HG03095 (cell line): ENCODE data around the gene SH2D5.

ENCODE experiments used
- ATAC-seq: cut with Tn5 transposase; IDR thresholded peaks from one replicate; pipeline ENCODE4 v1.9.1; 2021; ENCODE audit warnings: moderate library complexity; ENCODE audit not compliant: unreplicated experiment

SH2D5 gene

DNA sequence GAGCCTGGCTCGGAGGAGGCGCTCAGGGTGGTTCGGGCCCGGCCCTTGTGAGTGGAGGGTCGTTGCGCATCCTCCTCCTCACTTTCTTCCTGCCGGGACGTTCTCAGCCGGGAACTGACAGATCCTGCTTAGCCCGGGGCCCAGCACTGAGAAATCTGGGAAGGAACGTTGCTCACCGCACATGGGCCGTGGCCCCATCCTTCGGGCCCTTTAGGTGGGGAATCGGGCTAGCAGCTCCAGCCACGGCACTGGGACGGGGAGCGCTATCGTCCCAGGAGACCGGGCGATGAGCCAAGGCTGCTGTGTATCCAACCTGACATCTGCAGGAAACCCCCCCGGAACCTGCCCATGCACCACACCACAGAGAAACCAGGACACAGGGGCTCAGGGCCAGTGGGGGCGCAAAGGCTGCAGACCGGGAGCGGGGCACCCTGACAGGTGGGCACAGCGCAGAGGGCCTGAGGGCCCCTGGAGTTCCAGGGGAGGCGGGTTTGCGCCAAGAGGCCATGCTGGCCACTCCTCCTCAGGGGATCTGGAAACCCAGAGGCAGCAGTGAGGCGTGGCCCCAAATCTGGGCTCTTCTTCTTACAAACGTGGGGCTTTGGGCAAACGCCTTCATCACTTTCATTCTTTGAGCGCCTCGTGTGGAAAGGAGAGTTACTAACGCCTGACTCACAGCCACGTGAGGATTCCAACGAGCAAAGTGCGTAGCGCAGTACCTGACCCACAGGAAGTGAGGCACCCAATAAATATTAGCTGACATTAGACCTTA is at the start of gene SH2D5:
Gene SH2D5 (minus strand): TSS at position 116 of the 772 bp plus-strand sequence. CDS start 4,659 bp downstream, outside the sequence.
- no peak for ATAC-seq

DNA sequence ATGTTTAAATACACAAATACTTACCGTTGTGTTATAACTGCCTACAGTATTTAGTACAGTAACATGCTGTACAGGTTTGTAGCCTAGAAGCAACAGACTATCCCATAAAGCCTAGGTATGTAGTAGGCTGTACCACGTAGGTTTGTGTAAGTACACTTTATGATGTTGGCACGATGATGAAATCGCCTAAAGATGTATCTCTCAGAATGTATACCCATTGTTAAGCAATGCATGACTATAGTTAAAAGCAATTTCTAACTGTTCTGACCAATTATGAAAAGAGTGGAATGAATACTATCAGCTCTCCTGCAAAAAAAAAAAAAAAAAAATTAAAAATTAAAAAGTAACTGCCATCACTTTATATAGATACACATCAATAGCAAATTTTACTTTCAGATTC is 43.2 kb upstream of the SH2D5 start:
- no peak for ATAC-seq

DNA sequence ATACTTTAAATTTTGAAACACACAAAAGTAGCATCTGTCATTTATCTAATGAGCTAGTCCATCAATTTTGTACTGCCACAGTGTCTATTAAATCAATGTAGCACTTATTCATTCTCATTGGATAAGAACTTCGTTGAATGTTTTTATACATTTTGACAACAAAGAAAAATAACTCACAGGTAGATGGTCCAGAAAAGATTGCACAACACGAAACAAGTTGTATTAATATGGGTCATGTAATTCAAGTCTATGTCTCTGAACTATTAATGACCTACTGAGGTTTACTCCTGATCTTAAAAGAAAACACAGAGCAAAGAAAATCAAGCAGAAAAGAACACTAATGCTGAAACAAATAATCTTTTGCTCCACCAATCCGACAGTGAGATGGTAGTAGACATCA is 39.3 kb upstream of the SH2D5 start:
- no peak for ATAC-seq

DNA sequence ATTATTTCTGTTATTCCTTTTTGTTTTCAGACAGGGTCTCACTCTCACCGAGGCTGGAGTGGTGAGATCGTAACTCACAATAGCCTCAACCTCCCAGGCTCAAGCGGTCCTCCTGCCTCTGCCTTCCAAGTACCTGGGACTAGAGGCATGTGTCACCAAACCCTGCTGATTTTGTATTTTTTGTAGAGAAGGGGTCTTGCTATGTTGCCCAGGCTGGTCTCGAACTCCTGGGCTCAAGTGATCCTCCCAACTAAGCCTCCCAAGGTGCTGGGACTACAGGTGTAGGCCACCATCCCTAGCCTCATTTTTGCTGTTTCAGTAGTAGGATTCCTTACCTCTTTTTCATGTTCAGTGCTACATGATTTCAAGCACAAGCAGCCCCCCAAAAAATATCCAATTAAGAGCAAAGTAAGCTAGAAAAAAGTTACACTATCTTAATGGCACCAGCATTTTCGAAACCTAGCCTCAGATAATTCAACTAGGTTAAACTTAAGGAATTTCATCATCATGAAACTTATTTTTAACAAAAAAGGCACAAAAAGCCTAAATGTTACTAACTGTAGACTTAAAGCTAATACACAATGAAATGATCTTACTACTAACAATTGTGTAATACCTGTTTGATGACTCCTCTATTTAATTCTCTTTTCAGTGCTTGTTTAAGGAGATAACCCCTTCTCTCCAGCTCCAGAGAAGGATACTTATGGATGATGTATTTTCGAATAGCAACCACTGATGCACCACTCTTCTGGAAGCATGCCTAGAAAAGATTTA is 38.0 kb upstream of the SH2D5 start:
- ATAC-seq, result no peak

DNA sequence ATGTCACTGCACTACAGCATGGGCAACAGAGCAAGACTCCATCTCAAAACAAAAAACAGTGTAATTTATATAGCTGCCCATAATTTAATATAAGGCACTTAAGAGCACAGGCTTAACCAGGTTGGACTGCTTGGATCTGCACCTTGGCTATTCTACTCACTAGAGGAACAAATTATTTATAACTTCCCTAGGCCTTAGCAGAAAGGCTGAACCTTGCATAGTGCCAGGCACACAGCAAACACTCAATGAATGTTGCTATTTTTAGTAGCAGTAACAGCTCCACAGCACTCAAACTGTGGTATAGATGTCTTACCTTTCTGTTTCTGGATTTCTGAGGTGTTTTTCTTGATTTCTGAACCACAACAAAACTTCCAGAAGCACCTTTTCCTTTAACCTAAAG is 34.8 kb upstream of the SH2D5 start:
- no peak for ATAC-seq

DNA sequence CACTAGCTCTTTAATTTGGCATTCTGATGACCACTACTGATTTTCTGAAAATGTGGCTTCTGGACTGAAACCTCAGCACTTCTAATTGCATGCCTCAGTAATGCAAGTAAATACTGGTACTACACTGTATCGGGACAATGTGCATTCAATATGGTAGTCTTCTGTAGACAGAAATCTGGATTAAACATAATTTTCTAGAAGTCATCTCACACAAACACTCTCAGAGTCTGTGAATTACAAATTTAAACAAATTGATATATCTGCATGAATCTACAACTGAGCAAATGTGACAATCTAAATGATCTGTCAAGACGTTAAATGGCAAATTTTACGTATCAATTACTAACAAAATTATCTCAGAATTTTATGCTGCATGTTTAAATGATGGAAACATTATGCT is 30.9 kb upstream of the SH2D5 start:
- ATAC-seq, result no peak

DNA sequence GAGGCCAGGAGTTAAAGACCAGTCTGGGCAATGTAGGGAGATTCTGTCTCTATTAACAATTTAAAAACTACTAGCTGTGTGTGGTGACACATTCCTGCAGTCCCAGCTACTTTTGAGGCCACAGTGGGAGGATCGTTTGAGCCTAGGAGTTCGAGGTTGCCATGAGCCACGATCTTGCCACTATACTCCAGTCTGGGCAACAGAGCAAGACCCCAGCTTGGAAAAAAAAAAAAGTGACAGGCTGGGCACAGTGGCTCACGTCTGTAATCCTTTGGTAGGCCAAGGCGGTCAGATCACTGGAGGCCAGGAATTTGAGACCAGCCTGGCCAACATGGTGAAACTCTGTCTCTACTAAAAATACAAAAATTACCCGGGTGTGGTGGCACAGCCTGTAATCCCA is 27.8 kb upstream of the SH2D5 start:
- no peak for ATAC-seq

DNA sequence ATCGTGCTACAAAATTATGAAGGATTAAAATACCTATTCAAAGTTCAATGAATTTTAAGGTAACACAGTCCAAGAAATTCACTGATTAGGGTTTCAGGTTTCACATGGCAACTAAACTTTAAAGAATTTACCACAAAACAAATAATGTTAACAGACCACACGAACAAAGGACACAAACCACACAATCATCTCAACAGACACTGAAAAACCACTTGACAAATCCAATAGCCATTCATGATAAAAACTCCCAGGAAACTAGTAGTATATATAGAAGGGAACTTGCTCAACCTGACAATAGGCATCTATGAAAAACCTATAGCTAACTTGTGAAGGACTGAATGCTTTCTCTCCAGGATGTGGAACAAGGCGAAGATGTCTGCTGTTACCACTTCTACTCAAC is 21.1 kb upstream of the SH2D5 start:
- no peak for ATAC-seq

DNA sequence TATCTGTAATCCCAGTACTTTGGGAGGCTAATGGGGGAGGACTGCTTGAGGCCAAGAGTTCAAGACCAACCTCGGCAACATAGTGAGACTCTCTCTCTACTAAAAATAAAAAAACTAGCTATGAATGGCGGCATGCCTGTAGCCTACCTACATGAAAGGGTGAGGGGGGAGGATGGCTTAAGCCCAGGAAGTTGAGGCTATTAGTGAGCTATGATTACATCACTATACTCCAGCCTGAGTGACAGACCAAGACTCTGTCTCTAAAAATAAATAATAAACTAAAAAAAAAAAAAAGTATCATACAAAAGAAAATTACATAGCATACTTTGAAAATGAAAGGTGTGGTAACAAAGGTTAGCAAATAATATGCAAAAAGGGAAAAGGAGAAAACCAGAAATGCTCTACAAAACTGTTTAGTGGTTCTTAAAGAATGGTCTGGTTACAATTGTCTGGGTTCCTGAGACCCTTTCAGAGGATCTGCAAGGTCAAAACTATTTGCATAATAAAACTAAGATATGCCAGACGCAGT is 19.0 kb upstream of the SH2D5 start:
- ATAC-seq, result no peak

DNA sequence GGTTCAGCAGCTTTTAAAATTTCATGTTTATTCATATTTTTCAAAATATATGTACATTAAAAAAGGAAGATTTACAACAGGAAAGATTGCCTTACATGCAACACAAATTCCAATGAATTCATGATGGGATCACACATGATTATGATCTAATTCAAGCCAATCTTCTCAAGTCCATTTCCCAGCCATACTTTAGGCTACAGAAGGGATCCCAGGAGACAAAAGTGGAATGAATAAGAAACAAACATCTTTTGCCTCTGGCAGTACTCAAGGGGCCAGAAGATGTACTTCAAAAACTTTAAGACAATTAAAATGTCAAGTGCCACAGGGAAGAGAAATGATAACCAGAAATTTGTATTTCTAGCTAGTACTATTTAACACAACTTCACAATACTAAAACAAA is 10.2 kb upstream of the SH2D5 start:
- no peak for ATAC-seq

DNA sequence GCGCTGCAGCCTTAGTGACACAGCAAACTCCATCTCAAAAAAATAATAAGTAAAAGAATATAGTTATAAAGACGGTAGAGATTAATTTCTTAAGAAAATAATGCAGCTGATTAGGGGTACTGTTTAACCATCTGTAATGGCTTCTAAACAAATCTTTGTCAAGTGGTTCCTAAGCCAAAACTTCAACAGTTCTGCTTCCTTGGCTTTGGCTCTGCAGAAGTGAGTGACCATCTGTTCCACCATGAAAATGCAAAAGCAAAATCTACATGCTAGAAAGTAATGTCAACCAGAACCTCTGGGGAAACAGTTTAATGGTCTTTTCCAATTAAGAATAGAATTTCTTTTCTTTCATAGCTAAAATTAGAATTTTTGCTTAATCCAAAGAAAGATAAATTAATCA is 8.3 kb upstream of the SH2D5 start:
- no peak for ATAC-seq

DNA sequence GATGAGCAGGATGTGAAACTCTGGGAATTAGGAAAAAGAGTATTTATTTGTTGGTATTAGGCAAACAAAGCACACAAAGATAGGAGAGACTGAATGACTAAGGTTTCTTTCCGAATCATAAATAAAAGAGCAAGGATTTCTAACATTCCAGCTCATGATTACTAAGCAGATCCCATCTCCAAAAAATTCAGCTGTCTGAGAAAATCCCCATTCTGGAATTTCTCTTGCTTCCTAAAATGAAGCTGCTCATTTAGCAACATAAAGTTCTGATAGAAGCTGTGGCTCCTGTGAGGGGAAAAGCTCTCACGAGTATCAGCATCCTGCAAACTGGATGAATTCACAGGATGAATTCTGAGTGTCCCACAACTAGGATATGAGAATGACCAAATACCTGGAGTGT is 6.7 kb upstream of the SH2D5 start:
- ATAC-seq, result no peak

DNA sequence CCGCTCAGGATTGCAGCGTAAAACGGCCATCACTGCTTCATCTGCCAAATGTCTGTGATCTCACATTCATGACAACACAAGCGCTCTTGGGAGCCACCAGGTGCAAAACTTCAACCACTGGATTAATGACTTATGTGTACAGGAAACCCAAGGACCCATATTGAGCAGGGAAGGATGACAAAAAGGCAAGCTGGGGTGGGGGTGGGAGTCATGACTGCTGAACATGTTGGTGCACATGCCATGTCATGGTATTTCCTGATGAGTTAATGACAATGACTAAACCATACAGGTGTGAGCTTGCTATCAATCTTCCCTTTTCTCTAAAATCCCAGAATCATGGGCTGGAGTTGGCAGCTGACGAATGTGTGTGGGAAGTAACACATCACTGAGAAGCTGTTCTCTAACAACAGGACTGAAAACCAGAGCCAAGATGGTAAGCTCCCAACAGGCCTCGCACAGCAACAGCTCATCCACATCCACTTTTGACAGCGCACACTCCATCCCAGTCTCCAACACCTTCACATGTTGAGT is 3.1 kb upstream of the SH2D5 start:
- ATAC-seq, result no peak

DNA sequence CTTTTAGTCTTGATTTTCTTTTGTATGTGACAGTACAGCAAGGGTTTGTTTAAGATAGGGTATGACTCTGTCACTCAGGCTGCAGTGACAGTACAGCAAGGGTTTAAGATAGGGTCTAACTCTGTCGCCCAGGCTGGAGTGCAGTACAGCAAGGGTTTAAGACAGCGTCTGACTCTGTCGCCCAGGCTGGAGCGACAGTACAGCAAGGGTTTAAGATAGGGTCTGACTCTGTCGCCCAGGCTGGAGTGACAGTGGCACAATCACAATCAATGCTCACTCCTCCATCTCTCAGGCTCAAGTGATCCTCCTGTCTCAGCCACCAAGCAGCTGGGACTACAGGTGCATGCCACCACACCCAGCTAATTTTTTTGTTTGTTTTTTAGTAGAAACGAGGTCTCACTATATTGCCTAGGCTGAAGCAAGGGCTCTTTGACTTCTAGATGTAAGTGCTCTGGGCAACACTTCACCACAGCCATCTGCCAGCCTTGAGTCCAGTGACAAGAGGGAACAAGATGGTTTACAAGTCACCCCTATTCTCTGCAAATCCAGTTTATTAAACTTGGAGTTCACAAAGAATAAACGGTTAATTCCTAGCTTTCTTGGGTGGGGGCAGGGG is 965 bp upstream of the SH2D5 start:
- no peak for ATAC-seq

DNA sequence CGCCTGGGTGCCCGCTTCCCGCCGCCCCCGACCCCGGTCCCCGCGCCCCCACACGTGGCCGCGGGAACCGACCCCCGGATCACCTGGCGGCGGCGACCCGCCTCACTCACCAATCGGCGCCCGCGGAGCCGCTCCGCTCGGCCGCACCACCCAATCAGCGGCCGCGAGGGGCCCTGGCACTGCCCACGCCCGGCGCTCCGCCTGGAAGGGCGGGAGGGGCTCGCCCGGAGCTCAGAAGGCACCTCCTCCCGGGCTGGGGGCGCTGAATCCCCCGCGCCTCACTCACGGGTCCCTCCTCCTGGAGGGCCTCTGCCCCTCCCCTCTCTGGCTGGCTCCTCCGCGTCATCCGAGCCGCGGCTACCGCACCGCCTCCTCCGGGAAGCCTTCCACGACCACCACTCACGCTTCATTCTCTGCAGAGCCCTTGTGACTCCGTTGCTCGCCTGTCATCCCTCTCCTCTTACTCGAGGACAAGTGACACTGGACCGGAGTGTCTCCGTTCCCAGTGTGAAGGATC is 374 bp downstream of the SH2D5 start:
- no peak for ATAC-seq

DNA sequence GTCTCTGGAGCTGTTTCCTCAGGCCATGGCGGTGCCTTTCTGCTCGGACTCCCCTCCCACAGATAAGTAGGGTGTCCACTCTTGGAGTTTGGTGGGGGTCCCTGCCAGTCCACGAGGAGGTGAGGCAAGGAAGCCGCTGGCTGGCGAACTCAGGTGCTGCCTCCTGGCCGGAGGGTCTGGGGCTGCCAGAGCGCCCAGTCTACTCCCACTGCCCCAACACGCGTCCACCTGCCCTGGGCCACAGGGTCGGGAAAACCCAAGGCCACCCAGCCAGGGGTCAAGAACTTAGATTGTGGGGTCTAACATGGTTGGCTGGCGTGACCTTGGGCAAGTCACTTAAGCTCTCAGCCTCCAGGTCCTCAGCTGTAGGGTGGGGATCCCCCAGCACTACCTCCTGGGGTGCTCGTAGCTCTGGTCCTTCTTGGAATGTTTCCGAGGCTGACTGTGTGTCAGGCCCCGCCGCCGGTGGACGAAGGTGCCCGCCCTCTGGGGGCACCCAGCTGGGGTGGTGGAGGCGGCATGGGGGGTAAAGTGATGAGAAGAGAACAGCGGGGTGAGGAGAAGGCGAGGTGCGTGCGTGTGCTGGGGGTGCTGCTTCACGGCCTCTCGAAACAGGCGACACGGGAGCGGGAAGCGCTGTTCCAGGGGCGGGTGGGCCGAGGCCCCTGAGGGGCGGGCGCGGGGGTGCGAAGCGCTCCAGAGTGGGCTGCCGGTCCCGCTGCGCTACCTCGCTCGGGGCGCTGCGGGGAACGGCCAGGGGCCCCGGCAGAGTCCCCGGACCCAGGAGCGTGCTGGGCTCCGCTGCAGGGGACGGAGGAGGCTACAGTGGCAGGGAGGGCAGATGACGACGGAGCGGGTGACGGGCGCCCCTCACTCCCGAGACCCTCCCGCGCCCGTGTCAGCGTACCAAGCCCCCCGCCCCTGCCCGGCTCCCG is 1.2 kb downstream of the SH2D5 start:
- no peak for ATAC-seq

DNA sequence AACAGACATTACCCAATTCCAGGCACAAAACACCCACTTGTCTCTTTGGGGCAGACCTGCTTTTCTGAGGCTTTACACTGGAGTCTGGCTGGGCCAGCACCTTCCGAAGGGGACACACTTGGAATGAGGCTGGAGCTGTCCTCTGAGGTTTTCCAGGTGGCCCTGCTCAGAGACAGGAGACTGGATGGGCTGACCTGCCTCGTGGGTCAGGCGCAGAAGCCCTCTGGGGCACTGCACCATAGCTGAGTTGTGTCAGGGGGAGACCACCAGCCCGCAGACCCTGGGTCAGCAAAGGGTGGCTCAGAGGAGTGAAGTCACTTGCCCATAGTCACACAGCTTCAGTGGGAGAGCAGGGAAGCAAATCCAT is 1.8 kb downstream of the SH2D5 start:
- ATAC-seq, result no peak

DNA sequence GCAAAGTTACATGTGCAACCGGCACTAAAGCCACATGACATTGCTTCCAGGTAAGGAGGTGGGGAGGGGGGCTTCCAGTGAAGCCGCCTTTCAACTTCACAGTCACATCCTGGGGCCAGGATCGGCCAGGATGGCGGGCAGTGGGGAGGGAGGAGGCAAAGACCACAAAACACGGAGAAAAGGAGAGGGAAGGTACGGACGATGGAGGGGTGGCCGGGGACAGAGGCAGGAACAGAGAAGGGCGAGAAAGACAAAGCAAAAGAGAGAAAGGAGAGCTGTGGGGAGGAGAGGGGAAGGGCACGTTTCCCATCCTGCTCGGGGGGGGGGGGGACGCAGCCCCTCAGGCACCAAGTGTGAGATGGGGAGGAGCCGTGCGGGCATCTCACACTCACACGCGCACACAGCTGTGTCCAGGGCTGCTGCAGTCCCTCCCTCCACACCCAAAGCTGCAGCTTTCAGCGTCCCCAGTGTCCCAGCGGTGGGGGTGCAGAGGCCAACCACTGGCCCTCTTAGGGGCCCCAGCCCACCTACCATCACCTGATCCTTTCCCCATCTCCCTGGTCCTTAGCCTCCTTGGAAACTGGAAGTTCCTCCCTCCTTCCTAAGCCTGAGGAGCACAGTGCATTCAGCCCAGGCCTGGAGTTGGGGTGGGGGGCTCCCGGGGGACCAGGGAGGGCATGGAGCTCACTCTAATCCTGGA is 2.4 kb downstream of the SH2D5 start:
- no peak for ATAC-seq

DNA sequence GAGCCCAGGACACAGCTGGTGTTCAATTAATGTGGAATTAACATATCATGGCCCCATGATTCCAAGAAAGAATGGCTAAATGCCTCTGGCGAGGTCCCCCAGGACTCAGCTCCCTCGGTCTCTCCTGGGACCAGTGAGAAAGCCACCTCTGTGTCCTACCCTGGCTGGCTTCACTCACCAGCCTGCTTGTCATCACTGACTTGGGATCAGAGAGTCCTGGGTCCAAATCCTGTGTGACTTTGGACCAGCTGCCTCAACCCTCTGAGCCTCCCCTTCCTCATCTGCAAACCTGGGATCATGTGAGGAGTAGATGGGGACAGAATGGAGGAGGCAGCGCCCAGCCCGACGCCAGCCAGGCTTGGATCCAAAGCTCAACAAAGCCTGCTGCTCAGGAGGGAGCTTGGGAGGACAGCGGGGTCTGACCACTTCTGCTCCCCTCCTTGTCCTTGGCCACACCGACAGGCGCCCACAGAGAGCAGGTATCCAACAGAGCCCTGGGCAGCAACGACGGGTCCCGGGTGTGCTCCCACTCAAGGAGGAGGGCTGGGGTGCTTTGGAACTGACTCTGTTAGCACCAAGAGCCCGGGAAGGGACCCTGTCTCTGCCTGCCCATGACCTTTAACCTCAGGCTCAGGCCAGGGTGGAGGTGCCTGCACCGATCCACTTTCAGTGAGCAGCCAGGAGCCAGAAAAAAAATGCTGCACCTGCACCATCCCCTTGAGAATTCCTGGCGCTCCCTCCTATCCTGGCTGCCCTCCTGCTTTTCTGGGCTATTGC is 3.2 kb downstream of the SH2D5 start:
- ATAC-seq, result no peak
